GM21737 (cell line): ENCODE data around the gene SHMT2.

ENCODE experiments used
- ATAC-seq: cut with Tn5 transposase; IDR thresholded peaks from one replicate; pipeline ENCODE4 v1.9.1; 2021; ENCODE audit warnings: mild to moderate bottlenecking, moderate library complexity; ENCODE audit not compliant: unreplicated experiment

SHMT2 gene

DNA sequence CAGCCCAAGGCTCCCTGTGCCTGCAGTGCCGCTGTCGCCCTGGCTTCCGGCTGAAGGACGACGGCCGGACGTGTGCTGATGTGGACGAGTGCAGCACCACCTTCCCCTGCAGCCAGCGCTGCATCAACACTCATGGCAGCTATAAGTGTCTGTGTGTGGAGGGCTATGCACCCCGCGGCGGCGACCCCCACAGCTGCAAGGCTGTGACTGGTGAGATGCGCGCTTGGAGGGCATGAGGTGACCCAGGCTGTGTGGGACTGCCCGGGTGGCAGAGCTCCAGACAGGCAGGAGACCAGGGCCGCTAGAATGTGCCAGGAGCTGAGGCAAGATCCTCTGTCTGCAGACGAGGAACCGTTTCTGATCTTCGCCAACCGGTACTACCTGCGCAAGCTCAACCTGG lies 32.6 kb upstream of the SHMT2 start:
- ATAC-seq = no peak

DNA sequence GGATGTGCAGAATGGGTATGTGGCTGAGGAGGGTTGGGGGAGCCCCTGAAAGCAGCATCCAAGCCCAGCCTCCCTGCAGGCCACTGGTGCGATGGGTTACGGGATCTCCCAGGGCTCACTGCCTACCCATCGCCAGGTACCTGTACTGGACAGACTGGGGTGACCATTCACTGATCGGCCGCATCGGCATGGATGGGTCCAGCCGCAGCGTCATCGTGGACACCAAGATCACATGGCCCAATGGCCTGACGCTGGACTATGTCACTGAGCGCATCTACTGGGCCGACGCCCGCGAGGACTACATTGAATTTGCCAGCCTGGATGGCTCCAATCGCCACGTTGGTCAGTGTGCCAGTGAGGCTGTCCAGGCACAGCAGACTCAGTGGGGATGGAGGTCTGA lies 31.2 kb upstream of the SHMT2 start:
- no peak for ATAC-seq

DNA sequence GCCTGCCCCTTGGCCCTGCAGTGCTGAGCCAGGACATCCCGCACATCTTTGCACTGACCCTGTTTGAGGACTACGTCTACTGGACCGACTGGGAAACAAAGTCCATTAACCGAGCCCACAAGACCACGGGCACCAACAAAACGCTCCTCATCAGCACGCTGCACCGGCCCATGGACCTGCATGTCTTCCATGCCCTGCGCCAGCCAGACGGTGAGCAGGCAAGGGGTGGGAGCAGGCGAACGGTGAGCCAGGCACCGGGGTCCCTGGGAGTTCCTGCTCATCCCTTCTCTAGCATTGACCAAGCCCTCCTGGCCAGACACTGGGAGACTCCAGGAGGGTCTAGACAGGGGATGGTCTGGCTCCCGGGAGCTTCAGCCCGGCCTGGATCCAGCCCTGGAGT lies 30.3 kb upstream of the SHMT2 start:
- no peak for ATAC-seq

DNA sequence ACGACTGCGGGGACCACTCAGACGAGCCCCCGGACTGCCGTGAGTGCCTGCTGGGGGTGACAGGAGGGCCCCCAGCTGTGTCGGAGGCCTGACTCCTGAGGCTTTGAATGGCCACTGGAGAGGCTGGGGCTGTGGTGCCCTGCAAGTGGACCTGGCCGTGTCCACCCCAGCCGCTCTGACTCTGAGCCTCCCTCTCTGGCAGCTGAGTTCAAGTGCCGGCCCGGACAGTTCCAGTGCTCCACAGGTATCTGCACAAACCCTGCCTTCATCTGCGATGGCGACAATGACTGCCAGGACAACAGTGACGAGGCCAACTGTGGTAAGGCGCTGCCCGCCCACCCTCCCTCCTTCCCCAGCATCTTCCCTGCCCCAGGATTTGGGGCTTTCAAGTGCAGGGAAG lies 29.0 kb upstream of the SHMT2 start:
- ATAC-seq = no peak

DNA sequence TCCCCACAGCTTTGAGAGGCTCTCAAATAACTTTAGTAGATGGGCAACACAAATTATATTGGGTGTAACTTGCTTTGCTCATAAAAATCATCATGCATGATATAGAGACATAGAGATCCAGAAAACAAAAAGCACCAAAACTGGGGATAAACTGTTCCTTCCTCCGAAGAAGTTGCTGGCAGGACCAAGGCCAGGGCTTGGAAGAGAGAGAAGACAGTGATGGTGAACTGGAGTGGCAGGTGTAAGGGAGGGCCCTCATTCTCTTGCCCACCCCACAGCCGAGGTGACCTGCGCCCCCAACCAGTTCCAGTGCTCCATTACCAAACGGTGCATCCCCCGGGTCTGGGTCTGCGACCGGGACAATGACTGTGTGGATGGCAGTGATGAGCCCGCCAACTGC lies 28.3 kb upstream of the SHMT2 start:
- no peak for ATAC-seq

DNA sequence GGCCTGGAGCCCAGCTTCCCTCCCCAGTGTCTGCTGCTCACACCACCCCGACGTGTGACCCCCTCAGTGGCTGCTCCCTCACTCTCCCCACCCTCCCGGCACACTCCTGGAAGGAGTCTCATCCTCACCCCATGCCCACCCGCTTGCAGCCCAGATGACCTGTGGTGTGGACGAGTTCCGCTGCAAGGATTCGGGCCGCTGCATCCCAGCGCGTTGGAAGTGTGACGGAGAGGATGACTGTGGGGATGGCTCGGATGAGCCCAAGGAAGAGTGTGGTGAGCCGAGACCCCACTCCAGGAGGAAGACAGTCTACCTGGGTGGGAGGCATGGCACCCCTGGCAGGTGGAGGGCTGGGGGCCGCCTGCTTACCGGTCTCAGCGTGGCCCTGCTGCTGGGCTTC lies 27.9 kb upstream of the SHMT2 start:
- ATAC-seq = no peak

DNA sequence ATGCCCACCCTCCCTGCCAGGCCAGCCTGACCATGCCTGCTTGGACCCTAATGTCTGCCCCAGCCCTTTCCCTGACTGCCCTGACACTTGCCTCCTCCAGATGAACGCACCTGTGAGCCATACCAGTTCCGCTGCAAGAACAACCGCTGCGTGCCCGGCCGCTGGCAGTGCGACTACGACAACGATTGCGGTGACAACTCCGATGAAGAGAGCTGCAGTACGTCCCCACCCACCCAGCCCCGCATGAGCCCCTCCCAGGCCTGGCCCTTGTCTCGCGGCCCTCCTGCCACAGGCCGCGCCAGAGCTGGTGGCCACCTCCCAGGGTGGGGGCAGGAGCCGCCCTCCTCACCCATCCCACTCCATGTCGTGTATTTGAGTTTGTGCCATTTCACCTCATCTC lies 27.2 kb upstream of the SHMT2 start:
- ATAC-seq = no peak

DNA sequence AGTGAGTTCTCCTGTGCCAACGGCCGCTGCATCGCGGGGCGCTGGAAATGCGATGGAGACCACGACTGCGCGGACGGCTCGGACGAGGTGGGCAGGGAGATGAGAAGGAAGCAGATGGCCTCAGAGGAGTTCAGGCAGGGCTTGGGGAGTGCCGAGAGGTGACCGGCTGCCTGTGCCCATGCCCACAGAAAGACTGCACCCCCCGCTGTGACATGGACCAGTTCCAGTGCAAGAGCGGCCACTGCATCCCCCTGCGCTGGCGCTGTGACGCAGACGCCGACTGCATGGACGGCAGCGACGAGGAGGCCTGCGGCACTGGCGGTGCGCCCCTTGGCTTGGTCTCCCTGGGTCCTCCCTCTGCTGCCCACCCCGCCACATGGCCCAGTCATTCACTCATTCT lies 26.3 kb upstream of the SHMT2 start:
- no peak for ATAC-seq

DNA sequence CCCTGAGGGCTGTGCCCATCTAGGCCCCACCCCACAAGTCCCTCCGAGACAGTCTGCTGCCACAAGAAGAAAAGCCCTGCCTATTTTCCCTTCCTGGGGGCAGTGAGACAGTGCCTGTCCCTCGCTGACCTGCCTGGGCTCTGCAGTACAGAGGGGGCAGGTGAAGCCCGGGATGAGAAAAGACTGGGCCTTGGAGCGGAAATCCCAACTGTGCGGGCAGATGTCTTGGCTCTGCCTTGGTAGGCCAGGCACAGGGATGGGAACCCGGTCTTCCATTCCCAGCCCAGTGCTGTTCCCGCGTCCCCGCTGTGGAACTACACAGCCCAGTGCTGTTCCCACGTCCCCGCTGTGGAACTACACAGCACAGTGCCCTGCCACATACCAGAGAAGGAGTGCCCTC lies 25.7 kb upstream of the SHMT2 start:
- ATAC-seq = no peak

DNA sequence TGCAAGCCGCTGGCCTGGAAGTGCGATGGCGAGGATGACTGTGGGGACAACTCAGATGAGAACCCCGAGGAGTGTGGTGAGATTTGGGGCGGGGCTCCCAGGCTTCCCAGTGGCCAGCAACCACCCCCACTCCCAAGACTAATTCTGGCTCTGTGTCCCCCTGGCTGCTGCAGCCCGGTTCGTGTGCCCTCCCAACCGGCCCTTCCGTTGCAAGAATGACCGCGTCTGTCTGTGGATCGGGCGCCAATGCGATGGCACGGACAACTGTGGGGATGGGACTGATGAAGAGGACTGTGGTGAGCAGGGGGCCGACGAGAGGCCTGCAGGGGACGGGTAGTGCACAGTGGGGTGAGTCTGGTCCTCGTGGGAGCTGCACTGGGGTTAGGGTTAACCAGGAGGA lies 25.1 kb upstream of the SHMT2 start:
- ATAC-seq = no peak

DNA sequence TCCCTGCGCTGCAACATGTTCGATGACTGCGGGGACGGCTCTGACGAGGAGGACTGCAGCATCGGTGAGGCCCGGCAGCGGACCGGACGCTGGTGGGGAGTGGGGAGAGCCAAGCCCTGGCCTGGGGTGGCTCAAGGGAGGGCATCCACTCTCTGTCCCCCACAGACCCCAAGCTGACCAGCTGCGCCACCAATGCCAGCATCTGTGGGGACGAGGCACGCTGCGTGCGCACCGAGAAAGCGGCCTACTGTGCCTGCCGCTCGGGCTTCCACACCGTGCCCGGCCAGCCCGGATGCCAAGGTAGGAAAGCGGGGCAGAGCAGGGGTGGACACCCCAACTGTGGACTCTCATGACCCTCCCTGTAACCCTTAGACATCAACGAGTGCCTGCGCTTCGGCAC lies 24.3 kb upstream of the SHMT2 start:
- ATAC-seq = no peak

DNA sequence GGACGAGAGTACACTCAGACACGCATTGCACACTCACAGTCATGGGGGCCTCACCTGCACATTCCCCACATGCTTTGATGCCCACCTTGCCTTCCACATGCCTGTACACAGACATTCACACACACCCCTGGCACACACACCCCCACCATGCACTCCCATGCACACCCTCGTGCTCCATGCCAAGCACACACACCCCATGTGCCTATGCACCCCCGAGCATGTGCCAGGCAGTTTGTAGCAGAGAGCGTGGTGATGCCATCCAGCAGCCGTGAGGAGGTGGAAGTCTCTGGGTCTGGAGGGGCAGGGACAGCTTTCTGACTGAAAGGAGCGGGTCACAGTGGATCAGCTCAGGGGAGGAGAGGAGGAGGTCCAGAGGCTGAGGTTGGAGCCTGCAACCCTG lies 23.6 kb upstream of the SHMT2 start:
- no peak for ATAC-seq

DNA sequence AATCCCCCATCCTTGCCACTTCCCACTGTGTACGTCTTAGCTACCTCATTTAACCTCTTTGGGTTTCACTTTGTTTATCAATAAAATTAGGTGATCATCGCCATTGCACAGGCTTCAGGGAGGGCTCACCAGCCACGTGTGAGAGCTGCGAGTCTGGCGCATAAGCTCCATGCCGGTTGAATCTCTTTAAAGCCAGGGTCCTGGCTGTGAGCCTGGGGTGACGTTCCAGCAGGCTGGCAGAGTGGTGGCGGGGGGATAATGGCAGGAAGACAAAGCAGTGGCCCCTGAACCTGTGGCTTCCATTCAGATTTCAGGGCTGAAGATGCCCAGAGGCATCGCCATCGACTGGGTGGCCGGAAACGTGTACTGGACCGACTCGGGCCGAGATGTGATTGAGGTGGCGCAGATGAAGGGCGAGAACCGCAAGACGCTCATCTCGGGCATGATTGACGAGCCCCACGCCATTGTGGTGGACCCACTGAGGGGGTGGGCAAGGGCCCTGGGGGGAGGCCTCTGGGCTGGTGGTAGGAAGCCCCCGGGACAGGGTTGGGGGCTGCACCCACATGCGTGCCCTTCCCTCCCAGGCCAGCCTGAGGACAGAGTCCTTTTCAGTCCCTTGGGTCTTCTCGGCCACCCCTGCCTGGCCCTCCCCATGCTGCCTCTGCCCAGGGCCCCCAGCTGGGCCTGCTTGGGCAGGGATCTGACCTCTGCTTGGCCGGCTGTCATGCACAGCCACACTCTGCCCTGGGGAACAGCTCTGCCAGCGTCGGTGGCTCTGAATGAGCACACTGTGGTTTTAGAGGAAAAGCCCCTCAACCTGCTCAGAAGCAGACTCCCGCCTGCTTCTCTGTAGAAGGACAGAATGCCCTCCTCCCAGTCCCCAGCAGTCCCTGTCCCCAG lies 21.5 kb upstream of the SHMT2 start:
- ATAC-seq = no peak

DNA sequence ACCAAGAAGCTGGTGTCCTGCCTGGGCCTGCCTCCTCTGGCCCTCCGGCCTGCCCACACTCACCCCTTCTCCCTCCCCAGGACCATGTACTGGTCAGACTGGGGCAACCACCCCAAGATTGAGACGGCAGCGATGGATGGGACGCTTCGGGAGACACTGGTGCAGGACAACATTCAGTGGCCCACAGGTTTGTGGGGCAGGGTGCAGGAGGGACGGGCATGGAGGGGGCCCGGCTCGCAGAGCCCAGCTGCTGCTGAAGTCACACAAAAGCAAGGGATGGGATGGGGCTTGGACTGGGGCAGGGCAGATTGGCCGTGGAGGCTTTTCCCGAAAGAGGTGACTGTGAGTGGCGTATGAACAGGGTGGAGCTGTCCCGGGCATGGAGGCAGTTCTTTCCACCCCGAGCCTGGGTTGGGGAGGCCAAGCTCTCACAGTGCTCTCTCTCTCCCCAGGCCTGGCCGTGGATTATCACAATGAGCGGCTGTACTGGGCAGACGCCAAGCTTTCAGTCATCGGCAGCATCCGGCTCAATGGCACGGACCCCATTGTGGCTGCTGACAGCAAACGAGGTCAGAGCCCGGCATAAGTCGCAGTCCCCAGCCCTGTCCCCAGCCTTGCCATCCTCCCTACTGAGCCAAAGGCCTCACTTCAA lies 20.8 kb upstream of the SHMT2 start:
- ATAC-seq = no peak

DNA sequence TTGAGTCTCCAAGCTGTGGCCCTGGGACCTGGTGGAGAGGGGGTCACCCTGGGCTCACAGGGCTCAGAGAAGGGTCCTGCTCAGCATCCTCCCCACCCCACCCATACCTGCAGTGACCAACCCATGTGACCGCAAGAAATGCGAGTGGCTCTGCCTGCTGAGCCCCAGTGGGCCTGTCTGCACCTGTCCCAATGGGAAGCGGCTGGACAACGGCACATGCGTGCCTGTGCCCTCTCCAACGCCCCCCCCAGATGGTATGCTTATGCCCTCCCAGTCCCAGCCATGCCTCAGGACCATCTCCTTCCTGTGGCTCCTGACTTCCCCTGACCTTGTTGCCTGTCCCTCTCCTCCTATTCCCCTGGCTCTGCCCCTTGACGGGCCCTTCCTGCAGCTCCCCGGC lies 19.6 kb upstream of the SHMT2 start:
- no peak for ATAC-seq

DNA sequence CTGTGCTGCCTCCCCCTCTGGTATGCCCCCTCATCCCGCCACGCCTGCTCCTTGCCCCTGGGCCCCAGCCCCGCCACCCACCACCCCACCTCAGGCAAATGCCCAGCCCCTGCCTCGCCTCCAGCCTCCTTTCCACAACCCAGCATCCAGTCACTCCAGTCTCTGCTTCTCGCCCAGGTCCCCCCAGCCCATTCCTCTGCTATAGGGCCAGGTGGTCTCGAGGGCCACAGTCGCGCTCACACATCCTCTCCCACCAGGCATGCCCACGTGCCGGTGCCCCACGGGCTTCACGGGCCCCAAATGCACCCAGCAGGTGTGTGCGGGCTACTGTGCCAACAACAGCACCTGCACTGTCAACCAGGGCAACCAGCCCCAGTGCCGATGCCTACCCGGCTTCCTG lies 19.1 kb upstream of the SHMT2 start:
- no peak for ATAC-seq

DNA sequence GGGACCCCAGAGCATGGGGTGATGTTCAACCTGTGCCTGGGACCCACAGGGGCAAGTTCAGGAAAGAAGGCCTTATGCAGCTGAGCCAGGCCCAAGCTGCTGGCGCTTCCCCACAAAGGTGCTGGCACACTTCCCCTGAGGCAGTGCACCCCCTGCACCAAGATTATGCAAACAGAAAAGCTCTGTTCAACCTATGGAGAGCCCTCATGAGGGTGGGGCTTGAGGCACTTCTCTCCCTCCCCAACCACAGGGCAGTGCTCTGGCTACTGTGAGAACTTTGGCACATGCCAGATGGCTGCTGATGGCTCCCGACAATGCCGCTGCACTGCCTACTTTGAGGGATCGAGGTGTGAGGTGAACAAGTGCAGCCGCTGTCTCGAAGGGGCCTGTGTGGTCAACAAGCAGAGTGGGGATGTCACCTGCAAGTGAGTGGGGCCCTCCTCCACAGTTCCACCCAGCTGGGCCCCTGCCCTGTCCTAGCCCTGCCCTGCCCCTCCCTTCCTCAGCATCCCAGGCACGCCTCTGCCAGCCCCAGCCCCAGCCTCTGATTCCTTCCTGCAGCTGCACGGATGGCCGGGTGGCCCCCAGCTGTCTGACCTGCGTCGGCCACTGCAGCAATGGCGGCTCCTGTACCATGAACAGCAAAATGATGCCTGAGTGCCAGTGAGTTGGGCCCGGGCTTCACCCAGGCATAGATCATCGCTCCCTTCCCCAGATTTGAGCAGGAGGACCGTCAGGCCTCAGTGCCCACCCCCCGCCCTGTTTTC lies 18.4 kb upstream of the SHMT2 start:
- no peak for ATAC-seq

DNA sequence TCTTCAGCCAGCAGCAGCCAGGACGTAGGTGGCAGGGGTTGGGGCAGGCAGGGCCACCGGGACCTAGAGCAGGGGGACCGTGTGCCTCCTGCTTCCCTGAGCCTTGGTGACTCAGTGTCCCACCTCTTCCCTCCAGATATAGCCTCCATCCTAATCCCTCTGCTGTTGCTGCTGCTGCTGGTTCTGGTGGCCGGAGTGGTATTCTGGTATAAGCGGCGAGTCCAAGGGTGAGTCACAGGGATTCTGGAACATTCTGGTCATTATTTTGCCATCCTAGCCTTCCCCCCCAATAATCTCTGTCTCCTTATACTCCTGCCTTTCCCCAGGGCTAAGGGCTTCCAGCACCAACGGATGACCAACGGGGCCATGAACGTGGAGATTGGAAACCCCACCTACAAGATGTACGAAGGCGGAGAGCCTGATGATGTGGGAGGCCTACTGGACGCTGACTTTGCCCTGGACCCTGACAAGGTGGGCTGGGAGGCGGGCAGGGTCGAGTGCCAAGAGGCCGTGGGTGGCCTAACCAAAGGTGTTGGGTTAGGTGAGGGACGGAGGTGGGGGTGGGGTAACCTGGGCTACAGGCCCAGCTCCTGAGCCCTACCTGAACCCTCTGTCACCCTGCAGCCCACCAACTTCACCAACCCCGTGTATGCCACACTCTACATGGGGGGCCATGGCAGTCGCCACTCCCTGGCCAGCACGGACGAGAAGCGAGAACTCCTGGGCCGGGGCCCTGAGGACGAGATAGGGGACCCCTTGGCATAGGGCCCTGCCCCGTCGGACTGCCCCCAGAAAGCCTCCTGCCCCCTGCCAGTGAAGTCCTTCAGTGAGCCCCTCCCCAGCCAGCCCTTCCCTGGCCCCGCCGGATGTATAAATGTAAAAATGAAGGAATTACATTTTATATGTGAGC lies 17.5 kb upstream of the SHMT2 start:
- ATAC-seq = no peak

DNA sequence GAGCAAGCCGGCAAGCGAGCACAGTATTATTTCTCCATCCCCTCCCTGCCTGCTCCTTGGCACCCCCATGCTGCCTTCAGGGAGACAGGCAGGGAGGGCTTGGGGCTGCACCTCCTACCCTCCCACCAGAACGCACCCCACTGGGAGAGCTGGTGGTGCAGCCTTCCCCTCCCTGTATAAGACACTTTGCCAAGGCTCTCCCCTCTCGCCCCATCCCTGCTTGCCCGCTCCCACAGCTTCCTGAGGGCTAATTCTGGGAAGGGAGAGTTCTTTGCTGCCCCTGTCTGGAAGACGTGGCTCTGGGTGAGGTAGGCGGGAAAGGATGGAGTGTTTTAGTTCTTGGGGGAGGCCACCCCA lies 16.8 kb upstream of the SHMT2 start:
- no peak for ATAC-seq

DNA sequence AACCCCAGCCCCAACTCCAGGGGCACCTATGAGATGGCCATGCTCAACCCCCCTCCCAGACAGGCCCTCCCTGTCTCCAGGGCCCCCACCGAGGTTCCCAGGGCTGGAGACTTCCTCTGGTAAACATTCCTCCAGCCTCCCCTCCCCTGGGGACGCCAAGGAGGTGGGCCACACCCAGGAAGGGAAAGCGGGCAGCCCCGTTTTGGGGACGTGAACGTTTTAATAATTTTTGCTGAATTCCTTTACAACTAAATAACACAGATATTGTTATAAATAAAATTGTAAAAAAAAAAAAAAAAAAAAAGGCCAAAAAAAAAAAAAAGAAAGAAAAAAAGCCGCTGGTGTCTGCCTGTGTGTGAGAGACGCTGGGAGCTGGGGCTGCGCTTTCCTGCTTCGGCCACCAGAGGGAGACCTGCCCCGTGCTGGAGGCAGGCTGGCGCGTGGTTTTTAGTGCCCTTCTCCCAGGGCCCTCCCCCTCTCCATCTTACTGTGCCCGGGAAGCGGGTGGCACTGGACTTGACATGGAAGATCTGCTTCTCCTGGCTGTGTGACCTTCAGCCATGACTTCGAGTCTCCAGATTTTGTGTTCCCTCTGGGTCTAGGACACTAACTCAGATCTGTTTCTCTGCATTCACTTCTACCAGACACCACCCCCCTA lies 16.3 kb upstream of the SHMT2 start:
- ATAC-seq = no peak
